HFFc6 (cell line): Measurements from ENCODE around the gene ARHGAP22. TPM values are rescaled to one million over a fixed set of nuclear protein-coding genes. Genes with fewer than 3 reads are reported as not detected.

Experiments used
- DNase-seq: peaks from one replicate; pipeline ENCODE4 v3.0.0-alpha.2; 2018
- H3K27ac Mint-ChIP-seq: 2 replicates; pipeline ENCODE4 v1.8.0; 2020; ENCODE audit warnings: mild to moderate bottlenecking, mixed read lengths
- H3K27me3 Mint-ChIP-seq: 2 replicates; pipeline ENCODE4 v1.8.0; 2021; ENCODE audit warnings: mild to moderate bottlenecking, moderate library complexity, mixed read lengths; ENCODE audit not compliant: insufficient read depth
- H3K36me3 Mint-ChIP-seq: 2 replicates; pipeline ENCODE4 v1.8.0; 2021; ENCODE audit warnings: low read depth, mixed read lengths
- H3K4me1 Mint-ChIP-seq: 2 replicates; pipeline ENCODE4 v1.8.0; 2020; ENCODE audit warnings: low read depth, mixed read lengths
- H3K4me3 Mint-ChIP-seq: 2 replicates; pipeline ENCODE4 v1.8.0; 2020; ENCODE audit warnings: mild to moderate bottlenecking, moderate library complexity, mixed read lengths
- H3K9me3 Mint-ChIP-seq: 2 replicates; pipeline ENCODE4 v1.8.0; 2020; ENCODE audit warnings: mild to moderate bottlenecking, mixed read lengths
- CTCF ChIP-seq: fragments of 200-600 bp; sonication (generic); IDR thresholded peaks from 2 replicates; pipeline ENCODE4 v1.5.0; 2021; ENCODE audit warnings: antibody characterized with exemption, mild to moderate bottlenecking
- total RNA-seq, 6 experiments: library from RNA; stranded (reverse); fragmentation: NEBNext Ultra II Directional; extraction: Animal tissue kit (Norgen Biotek cat#: 25700); gene quantifications; 2 replicates in 1 of 6; 3 replicates in 5 of 6; pipeline ENCODE4 v1.2.3, GENCODE V29; 2021

ARHGAP22 gene
- total RNA-seq, 6 experiments from 2014 or later = 74.3 to 117 (median 95.7) TPM

- DNase-seq = no peak
- H3K9me3 Mint-ChIP-seq = no peaks in the 10 kb centered on the region
- TF ChIP-seq CTCF = no peak
- peaks cover 18% of the 10 kb centered on the region for H3K36me3 Mint-ChIP-seq
- peaks cover 18% of the 10 kb centered on the region for H3K27me3 Mint-ChIP-seq
- H3K27ac Mint-ChIP-seq = peak overlapping the region; percentile 11; the same call in 1 of the 2 replicates
- H3K4me1 Mint-ChIP-seq = peaks cover 16% of the 10 kb centered on the region
- no peak overlapping the region for H3K4me3 Mint-ChIP-seq
Measured at GRCh38 chr10:48452879-48453412, 151.9 kb downstream of the ARHGAP22 start.

GRCh38 chr10:48451969-48452878 is 152.6 kb downstream of the ARHGAP22 start:
- H3K36me3 Mint-ChIP-seq = peaks cover 23% of the 10 kb centered on the region
- peaks cover 4% of the 10 kb centered on the region; the same call in 1 of the 2 replicates for H3K9me3 Mint-ChIP-seq
- peaks cover 23% of the 10 kb centered on the region for H3K4me1 Mint-ChIP-seq
- no peak for TF ChIP-seq CTCF
- no peak for DNase-seq
- peaks cover 21% of the 10 kb centered on the region for H3K27me3 Mint-ChIP-seq
- peak overlapping the region; percentile 11; the same call in 1 of the 2 replicates for H3K27ac Mint-ChIP-seq
- H3K4me3 Mint-ChIP-seq = no peak overlapping the region

GRCh38 chr10:48450741-48451466 is 154.0 kb downstream of the ARHGAP22 start:
- DNase-seq = no peak
- Mint-ChIP-seq H3K9me3 (peaks cover 4% of the 10 kb centered on the region; the same call in 1 of the 2 replicates), H3K27me3 (peaks cover 30% of the 10 kb centered on the region), H3K4me3 (no peak overlapping the region), H3K4me1 (peaks cover 36% of the 10 kb centered on the region), H3K27ac (no peak overlapping the region), H3K36me3 (peaks cover 35% of the 10 kb centered on the region)
- TF ChIP-seq CTCF = no peak

- Mint-ChIP-seq H3K36me3 (peaks cover 35% of the 10 kb centered on the region), H3K9me3 (peaks cover 4% of the 10 kb centered on the region; the same call in 1 of the 2 replicates), H3K4me1 (peaks cover 37% of the 10 kb centered on the region), H3K27me3 (peaks cover 30% of the 10 kb centered on the region), H3K4me3 (no peak overlapping the region), H3K27ac (no peak overlapping the region)
- no peak for DNase-seq
- TF ChIP-seq CTCF = no peak
Measured at GRCh38 chr10:48450233-48450740, 154.6 kb downstream of the ARHGAP22 start.

- Mint-ChIP-seq H3K4me3 (peak overlapping the region; percentile 66; the same call in 1 of the 2 replicates), H3K4me1 (peaks cover 43% of the 10 kb centered on the region), H3K36me3 (peaks cover 35% of the 10 kb centered on the region), H3K27ac (peak overlapping the region; percentile 93), H3K9me3 (peaks cover 4% of the 10 kb centered on the region; the same call in 1 of the 2 replicates), H3K27me3 (peaks cover 30% of the 10 kb centered on the region)
- no peak for TF ChIP-seq CTCF
- DNase-seq = no peak
Measured at GRCh38 chr10:48449501-48450232, 155.2 kb downstream of the ARHGAP22 start.
